Esophagus muscularis mucosa (tissue), 4 donors: ENCODE data around the gene RPL34.

Experiments used
- CTCF ChIP-seq, 3 experiments: fragments of 200-600 bp in 2 of 3; fragments of 450-650 bp in 1 of 3; sonication (generic) in 2 of 3; IDR thresholded peaks; one replicate each; pipeline ENCODE4 v1.5.1; 2017 to 2019; ENCODE audit warnings: antibody characterized with exemption in 3 of 3, mild to moderate bottlenecking in 2 of 3, moderate library complexity in 1 of 3
- EP300 ChIP-seq: sonication (generic); formaldehyde crosslinking; IDR thresholded peaks from one replicate; pipeline ENCODE4 v1.6.1; 2017; ENCODE audit warnings: antibody characterized with exemption
- POLR2A ChIP-seq: fragments of 450-650 bp; IDR thresholded peaks from one replicate; pipeline ENCODE4 v1.6.1; 2017; ENCODE audit warnings: antibody characterized with exemption, moderate library complexity, mild to moderate bottlenecking, low read depth
- POLR2AphosphoS5 ChIP-seq, 2 donors: sonication (generic); formaldehyde crosslinking; IDR thresholded peaks; one replicate each; pipeline ENCODE4 v1.6.1; 2017; ENCODE audit warnings: antibody characterized with exemption in 2 of 2

GRCh38 chr4:108622828-108623227 is 2.5 kb downstream of the RPL34 start:
- TF ChIP-seq CTCF (IDR thresholded peaks at IDR 0.05), result no peak
- TF ChIP-seq POLR2AphosphoS5 (IDR thresholded peaks at IDR 0.05), result no peak
- TF ChIP-seq POLR2A, result no peak
- TF ChIP-seq EP300, result no peak
